ENCODE results near the gene ZDHHC8. TPM values are rescaled to one million over a fixed set of nuclear protein-coding genes. Genes with fewer than 3 reads are reported as not detected.

The ZDHHC8 gene
- total RNA-seq, 1 donor from 2014 or later: 3.1 TPM

DNA sequence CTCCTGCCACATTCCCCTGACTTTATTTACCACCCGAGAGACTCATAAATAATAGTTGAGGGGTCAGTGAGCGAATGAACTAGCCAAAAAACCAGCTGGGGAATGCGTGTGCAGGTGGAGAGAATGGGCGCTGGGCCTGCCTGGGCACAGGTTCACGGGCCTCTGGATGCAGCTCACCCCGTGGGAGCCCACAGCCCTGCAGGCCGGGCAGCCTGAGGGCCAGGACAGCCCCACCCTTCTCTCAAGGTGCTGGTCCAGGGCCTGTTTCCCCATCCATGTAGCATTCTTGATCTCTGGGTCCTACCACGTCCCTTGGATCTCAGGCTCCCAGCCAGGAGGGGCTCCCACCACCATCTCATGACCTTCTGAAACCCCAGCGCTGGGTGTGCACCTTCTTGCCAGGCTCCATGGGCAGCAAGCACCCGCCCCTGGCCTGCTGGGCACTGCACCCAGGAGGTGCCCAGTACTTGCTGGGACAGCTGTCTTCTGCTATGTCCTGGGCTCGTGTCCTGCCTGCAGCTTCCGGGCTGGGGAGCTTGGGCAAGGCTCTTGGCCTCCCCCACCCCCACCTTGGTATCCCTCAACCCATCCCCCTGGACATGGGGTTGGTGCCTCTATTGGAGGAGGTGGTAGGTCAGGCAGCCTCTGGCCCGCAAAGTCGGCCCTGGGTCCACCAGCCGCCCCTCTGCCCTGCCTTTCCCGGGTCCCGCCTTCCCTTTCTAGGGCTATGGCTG lies 62.3 kb downstream of the ZDHHC8 start:
- Histone ChIP-seq H3K27ac (ENCODE audit: low read depth, low read length) (no peak overlapping the region), H3K9ac (ENCODE audit: low read depth in 1 of 3, low read length in 3 of 3) (no peak overlapping the region), H3K4me3 (ENCODE audit: low read length in 3 of 3) (no peak overlapping the region), H3K27me3 (ENCODE audit: control insufficient read depth in 3 of 3, insufficient read depth in 3 of 3, low read length in 3 of 3) (no peaks in the 10 kb centered on the region), H3K9me3 (ENCODE audit: control insufficient read depth in 3 of 3, low read length in 3 of 3) (no peaks in the 10 kb centered on the region), H3K4me1 (ENCODE audit: control insufficient read depth in 3 of 3, insufficient read depth in 3 of 3, low read length in 3 of 3) (no peaks in the 10 kb centered on the region), H3K36me3 (ENCODE audit: control insufficient read depth in 3 of 3, insufficient read depth in 3 of 3, low read length in 3 of 3) (no peaks in the 10 kb centered on the region)

DNA sequence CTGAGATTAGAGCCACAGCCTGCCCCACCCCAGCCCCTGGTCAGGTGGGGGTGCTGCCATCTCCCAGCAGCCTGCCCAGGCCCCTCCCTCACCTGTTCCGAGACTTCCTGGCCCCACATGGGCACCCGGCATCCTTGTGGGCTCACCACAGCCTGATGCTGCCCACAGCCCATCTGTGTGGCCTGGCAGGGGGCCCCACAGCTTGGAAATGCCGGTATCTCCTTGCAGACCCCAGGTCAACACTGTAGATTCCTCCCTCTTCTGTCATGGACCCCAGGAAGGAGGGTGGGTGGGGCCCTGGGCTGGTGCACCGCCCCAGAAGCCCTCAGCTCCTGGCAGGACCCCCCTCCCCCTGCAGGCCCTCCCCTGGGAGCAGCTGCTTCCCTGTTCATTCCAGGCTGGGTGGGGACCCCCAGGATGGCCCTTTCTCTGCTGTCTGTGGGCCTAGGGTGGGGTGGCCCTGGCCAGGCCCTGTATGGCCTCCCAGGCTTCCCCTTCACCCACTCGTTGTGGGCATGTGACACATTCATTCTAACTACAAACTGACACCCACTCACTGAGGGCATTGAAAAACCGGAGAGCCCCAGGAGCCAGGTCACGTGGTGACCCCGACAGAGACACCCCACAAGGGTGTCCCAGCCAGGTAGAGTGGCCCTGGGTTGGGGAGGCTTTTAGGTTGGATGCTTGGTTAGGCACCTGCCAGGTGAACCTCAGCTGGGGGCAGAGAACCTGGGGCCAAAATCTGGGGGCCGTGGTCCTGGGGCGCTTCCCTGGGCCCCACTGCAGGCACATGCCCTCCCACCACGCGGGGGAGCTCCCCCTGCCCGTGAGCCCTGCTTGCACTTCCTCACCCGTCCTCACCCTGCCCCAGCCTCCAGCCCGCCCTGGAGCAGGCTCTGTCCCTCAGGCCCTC lies 63.3 kb downstream of the ZDHHC8 start:
- Histone ChIP-seq H3K9me3 (ENCODE audit: control insufficient read depth in 3 of 3, low read length in 3 of 3) (no peaks in the 10 kb centered on the region), H3K9ac (ENCODE audit: low read depth in 1 of 3, low read length in 3 of 3) (no peak overlapping the region), H3K36me3 (ENCODE audit: control insufficient read depth in 3 of 3, insufficient read depth in 3 of 3, low read length in 3 of 3) (no peaks in the 10 kb centered on the region), H3K4me3 (ENCODE audit: low read length in 3 of 3) (no peak overlapping the region), H3K4me1 (ENCODE audit: control insufficient read depth in 3 of 3, insufficient read depth in 3 of 3, low read length in 3 of 3) (no peaks in the 10 kb centered on the region), H3K27me3 (ENCODE audit: control insufficient read depth in 3 of 3, insufficient read depth in 3 of 3, low read length in 3 of 3) (peaks cover 0 to 5% (median 3%) of the 10 kb centered on the region in 3 donors), H3K27ac (ENCODE audit: low read depth, low read length) (no peak overlapping the region)

DNA sequence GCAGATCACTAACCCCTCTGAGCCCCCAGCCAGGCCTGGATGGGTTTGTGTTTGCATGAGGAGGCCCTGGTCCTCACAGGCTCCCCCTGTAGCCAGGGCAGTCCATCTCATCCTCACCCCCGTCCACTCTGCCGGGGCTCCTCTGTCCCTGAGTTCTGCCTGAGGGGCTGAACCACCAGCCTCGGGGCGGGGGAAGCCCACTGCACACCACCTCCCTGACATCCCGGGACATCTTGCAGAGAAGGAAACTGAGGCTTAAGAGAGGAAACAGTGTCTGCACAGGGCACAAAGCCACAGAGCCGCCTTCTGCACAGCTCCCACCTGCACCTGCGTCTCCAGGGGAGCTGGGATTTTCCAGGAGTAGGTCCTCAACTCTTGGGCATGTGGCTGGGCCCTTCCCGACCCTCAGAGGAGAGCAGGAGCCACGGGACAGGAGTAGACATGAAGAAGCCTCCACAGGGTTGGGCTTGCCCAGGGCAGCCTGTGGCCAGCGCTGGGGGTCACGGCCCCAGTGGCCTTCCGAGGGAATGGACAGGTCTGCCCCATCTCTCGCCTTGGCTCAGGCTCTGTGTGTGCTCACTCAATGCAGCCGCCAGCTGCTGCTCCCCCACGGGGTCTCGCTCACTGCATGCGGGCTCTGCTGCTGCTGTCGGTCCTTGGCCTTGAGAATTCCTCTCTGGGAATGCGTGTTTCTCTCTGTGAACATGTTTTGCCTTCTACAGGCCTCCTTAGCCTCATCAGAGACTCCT lies 64.7 kb downstream of the ZDHHC8 start:
- peaks cover 0 to 10% (median 5%) of the 10 kb centered on the region in 3 donors for H3K27me3 ChIP-seq (ENCODE audit: control insufficient read depth in 3 of 3, insufficient read depth in 3 of 3, low read length in 3 of 3)

More for the DNA sequence above, 64.7 kb downstream of the ZDHHC8 start:
- no peaks in the 10 kb centered on the region for H3K9me3 ChIP-seq (ENCODE audit: control insufficient read depth in 3 of 3, low read length in 3 of 3)
- H3K9ac ChIP-seq (ENCODE audit: low read depth in 1 of 3, low read length in 3 of 3): no peak overlapping the region
- H3K27ac ChIP-seq (ENCODE audit: low read depth, low read length): no peak overlapping the region
- H3K4me1 ChIP-seq (ENCODE audit: control insufficient read depth in 3 of 3, insufficient read depth in 3 of 3, low read length in 3 of 3): no peaks in the 10 kb centered on the region
- H3K4me3 ChIP-seq (ENCODE audit: low read length in 3 of 3): no peak overlapping the region
- H3K36me3 ChIP-seq (ENCODE audit: control insufficient read depth in 3 of 3, insufficient read depth in 3 of 3, low read length in 3 of 3): no peaks in the 10 kb centered on the region

Small RNA genes within 50 kb of the gene (small RNA-seq; reads per million reads assigned to genes)
- gene MIR6816 (0.09 reads per million), gene RF00599 (not detected)

Other genes starting within 250 kb of the ZDHHC8 start
- gene COMT, start 190.0 kb upstream of the ZDHHC8 start, total RNA-seq: 25.6 TPM
- gene TXNRD2, start 190.0 kb upstream of the ZDHHC8 start, total RNA-seq: 13.6 TPM
- gene ARVCF, start 115.0 kb upstream of the ZDHHC8 start, total RNA-seq: 49.6 TPM
- 13.6 TPM for gene TANGO2, start 110.7 kb upstream of the ZDHHC8 start, total RNA-seq
- gene DGCR8, start 51.6 kb upstream of the ZDHHC8 start, total RNA-seq: 38.1 TPM
- gene RANBP1, start 15.7 kb upstream of the ZDHHC8 start, total RNA-seq: 85.1 TPM
- gene TRMT2A, start 14.6 kb upstream of the ZDHHC8 start, total RNA-seq: 31.8 TPM
- gene CCDC188, start 19.3 kb downstream of the ZDHHC8 start, total RNA-seq: not detected
- 2.6 TPM for gene RTN4R, start 136.5 kb downstream of the ZDHHC8 start, total RNA-seq
- 38.6 TPM for gene DGCR6L, start 188.3 kb downstream of the ZDHHC8 start, total RNA-seq

All from skeletal muscle tissue (tissue), 5 donors.